ENCODE results near the gene HIPK4.
"Not testable (repeated sequence)": the region's sequence is repeated elsewhere in the genome, so short reads cannot be mapped to it uniquely, and the experiment has no call there.

HIPK4 gene

GRCh38 chr19:40392894-40393517 lies 3.0 kb upstream of the HIPK4 start:
- no peak for DNase-seq (ENCODE audit: low spot score)

DNA sequence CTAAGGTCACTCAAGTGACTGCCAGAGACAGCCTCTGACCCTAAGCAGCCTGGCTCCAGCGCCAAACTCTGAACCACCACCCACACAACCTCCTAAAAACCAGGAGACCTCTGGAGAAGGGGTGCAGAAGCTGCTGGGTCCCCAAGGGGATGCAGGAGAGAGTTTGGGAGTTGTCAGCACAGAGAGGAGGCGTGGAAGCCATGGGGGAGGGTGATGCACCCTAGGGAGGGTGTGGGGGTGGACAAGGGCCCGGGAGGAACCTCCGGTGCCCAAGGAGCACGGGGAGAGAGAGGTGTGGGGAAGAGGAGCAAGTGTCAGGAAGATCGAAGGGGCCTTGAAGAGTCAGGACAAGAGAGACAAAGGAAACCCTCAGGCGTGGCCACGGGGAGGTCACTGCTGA lies 2.1 kb upstream of the HIPK4 start:
- DNase-seq (ENCODE audit: low spot score): no peak

GRCh38 chr19:40389404-40390083 lies 437 bp downstream of the HIPK4 start:
- no peak for DNase-seq (ENCODE audit: low spot score)

DNA sequence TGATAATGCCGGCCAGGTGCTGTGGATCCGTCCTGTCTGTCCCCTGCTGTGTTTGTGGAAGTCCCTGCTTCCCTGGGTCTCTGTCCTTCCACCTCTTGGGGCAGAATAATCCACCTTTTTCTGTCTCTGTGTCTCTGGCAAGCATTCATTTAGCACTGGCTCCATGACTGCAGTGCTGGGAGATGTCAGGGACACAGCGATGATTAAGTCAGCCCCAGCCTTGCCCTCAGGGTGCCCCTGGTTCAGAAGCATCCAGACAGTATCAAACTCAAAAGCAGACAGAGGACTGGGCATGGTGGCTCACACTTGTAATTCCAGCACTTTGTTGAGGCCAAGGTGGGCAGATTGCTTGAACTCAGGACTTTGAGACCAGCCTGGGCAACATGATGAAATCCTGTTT lies 1.5 kb downstream of the HIPK4 start:
- DNase-seq (ENCODE audit: low spot score): no peak

DNA sequence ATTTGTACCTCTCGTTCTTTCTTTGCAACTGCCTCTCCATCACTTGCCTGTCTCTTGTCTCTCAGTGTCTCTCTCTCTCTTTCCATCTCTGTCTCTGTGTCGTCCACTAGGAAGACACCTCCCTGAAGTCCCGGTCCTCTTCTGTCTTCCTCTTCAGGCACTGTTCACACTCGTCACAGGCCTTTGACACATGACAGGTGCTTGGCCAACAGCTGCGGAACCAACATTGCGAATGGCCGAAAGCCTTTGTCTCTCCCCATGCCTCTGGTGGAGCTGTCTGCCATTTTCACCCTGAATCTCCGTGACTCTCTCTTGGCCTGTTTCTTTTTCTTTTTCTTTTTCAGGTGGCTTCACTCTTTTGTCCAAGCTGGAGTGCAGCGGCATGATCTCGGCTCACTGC lies 2.8 kb downstream of the HIPK4 start:
- DNase-seq (ENCODE audit: low spot score): no peak

- no peak for DNase-seq (ENCODE audit: low spot score)
These were observed 6.2 kb downstream of the HIPK4 start for GRCh38 chr19:40383668-40384248.

DNA sequence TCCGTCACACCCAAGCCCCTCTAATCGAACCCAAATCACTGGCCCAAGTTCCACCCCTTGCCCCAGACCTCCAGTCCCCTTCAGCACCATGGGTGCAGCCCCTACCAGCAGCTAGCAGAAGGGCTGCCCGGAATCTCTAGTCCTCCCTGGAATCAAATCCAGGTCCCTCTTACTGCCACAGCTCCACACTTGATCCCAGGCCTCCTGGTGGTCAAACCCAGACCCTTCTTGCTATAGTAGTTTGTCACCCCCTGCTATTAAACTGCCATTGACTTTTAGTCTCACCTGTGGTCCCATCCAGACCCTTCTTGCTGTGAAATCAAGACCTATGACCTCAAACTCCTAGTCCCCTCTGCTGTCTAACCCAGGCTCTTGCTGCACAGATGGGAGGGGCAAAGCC lies 8.7 kb downstream of the HIPK4 start:
- DNase-seq (ENCODE audit: low spot score): no peak

DNA sequence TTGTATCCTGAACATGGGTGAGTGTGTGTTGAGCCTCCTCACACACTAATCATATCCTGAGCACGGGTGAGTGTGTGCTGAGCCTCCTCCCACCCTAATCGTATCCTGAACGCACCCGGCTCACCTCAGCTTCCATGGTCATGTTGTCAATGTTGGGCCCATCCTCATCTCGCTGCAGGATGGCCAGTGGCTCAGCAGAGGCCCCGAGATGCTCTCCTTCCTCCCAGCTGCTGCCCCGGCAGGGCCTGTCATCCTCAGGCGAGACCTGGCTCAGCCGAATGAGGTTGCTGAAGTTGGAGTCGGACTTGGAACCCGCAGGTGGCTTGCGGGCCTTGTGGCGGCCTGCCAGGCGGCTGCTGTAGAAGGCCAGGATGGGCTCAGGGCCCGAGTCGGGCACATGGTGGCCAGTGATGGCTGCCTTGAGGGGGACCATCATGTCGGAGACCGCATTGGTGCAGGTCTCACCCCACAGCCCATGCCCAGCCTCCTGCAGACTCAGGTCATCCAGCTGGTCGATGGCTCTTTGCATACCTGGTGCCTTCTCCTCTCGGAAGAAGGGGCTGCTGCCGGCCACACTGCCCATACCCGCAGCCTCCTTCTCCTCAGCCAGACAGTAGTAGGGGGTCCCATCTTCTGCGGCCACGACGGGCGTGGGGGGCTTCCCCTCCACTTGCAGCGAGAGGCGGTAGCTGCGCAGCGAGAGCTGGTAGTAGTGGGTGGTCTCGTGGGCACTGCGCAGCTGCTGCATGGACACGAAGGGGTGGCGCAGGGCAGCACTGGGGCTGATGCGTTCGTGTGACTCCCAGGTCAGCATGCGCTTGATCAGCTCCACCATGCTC lies 9.6 kb downstream of the HIPK4 start:
- DNase-seq (ENCODE audit: low spot score): no peak

DNA sequence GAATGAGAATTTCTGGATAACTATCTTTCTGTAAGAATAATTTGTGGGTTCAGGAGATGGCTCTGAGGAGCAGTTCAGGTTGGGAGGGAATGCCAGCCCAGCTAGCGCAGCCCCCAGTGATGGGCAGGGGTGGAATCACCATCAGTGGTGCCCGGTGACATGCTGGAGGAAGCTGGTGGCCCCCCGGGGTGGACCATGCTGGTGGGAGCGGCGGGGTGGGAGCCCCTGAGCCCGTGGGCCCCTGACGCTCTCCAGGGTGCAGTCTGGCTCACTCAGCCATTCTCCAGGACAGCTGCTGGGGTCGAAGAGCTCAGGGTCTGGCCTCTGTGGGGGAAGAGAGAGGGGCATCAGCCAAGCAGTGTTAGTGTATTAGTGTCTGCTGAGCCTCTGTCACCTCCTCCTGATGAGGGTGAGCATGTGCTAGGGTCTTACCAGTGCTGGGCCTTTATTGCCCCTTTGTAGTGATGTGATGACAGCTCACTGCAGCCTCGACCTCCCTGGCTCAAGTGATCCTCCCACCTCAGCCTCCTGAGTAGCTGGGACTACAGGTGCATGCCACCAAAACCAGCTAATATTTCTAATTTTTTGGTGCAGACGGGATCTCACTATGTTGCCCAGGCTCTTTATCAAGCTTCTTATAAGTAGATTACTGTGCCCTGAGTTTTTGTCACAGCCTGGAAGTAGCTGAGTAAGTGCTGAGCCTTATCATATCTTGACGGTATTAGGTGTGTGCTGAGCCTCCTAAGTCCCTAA lies 10.4 kb downstream of the HIPK4 start:
- DNase-seq (ENCODE audit: low spot score): no peak

GRCh38 chr19:40378509-40378908 lies 11.5 kb downstream of the HIPK4 start:
- DNase-seq (ENCODE audit: low spot score): no peak

DNA sequence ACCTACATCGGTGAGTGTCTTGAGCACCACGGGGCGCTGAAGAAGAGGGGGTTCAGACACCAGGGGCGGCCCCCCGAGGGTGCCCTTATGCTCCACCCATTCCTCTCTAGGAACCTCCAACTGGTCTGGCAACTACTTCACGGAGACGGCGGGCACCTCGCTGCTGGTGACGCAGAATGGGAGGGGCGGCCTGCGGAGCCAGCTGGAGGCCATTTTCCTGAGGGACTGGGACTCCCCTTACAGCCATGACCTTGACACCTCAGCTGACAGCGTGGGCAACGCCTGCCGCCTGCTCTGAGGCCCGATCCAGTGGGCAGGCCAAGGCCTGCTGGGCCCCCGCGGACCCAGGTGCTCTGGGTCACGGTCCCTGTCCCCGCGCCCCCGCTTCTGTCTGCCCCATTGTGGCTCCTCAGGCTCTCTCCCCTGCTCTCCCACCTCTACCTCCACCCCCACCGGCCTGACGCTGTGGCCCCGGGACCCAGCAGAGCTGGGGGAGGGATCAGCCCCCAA lies 12.1 kb downstream of the HIPK4 start:
- no peak for DNase-seq (ENCODE audit: low spot score)

DNA sequence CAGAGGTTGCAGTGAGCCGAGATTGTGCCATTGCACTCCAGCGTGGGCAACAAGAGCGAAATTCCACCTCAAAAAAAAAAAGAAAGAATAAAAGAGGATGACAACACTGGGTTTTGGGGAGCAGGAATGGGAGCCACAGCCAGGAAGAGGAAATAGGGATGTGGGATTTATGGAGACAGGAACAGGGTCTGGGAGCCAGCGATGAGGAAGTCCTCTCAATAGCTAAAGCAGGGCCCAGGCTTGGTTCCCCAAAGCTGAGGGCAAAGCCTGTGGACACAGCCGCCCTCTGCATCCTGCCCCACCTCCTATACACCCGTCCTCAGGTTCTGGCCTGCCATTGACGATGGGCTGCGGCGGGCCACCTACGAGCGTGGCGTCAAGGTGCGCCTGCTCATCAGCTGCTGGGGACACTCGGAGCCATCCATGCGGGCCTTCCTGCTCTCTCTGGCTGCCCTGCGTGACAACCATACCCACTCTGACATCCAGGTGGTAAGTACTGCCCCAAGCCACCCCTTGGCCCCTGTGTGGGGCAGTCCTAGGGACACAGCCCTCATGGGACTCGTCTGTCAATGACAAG lies 13.6 kb downstream of the HIPK4 start:
- no peak for DNase-seq (ENCODE audit: low spot score)

DNA sequence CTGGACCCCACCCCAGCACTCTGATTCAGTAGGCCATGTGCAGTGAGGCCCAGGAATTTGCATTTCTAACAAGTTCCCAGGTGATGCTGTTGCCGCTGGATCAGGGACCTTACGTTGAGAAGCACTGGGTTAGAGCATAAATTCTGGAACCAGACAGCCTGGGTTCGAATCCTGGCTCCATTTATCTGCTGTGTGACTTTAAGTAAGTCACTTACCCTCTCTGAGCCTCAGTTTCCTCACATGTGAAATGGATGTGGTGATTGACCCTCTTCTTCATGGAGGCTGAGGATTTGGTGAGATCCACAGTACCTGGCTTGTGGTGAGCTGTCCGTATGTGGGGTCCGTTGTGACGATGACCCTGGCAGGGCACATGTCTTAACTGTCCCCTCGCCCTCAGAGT lies 15.9 kb downstream of the HIPK4 start:
- DNase-seq (ENCODE audit: low spot score): no peak

- no peak for DNase-seq (ENCODE audit: low spot score)
These were observed 18.2 kb downstream of the HIPK4 start for GRCh38 chr19:40371802-40372122.

GRCh38 chr19:40370997-40371801 lies 18.8 kb downstream of the HIPK4 start:
- no peak for DNase-seq (ENCODE audit: low spot score)

DNA sequence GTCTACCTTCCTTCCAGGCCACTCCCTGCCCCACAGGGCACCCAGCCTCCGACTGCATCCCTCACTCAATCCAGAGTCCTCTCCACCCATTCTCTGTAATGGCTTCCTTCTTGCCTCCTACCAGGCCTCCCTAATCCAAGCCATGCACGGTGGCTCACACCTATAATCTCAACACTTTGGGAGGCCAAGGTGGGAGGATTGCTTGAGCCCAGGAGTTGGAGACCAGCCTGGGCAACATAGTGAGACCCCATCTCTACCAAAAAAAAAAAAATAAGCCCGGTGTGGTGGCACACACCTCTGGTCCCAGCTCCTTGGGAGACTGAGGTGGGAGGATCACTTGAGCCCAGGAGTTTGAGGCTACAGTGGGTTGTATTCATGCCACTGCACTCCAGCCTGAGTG lies 19.7 kb downstream of the HIPK4 start:
- not testable (repeated sequence) for DNase-seq (ENCODE audit: low spot score)

- no peak for DNase-seq (ENCODE audit: low spot score)
These were observed 20.2 kb downstream of the HIPK4 start for GRCh38 chr19:40369797-40370196.

GRCh38 chr19:40367577-40368434 lies 22.2 kb downstream of the HIPK4 start:
- DNase-seq (ENCODE audit: low spot score): no peak

DNA sequence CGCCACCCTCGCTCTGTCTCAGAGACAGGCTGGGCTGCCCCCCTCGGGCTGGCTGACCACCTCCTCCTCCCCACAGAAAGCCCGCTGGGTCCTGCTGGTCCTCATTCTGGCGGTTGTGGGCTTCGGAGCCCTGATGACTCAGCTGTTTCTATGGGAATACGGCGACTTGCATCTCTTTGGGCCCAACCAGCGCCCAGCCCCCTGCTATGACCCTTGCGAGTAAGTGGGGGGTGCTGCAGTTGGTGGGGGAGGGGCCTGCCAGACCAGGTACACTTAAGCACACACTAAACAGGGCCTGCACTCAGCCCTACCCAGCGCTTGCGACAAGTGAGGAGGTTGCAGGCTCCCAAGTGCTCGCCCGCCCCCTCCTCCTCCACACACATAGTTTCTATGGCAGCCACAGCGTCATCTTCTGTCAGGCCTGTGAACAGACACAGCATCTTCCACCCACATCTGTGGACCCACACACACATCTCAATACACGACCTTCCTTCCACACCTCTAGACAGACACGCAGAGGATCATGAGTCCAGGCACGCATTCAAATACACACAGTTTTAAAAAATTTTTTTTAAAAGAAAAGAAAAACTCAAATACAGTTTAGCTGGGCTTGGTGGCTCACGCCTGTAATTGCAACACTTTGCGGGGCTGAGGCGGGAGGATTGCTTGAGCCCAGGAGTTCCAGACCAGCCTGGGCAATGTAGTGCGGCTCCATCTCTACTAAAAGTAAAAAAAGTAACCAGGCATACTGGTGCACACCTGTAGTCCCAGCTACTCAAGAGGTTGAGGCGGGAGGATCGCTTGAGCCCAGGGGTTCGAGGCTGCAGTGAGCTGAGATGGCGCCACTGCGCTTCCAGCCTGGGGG lies 23.1 kb downstream of the HIPK4 start:
- no peak for DNase-seq (ENCODE audit: low spot score)

Data from CD4-positive, alpha-beta T cell treated with Interleukin-2 at 100 ng/mL for 4 hours (primary cell).